Body of pancreas (tissue), 4 donors: ENCODE results near the gene FBXL7.

Experiments used
- CTCF ChIP-seq, 7 experiments: fragments of 450-650 bp in 4 of 7; fragments of 200-600 bp in 3 of 7; sonication (generic) in 3 of 7; IDR thresholded peaks; one replicate each; pipeline ENCODE4 v1.5.1; 2016 to 2019; ENCODE audit warnings: antibody characterized with exemption in 7 of 7
- POLR2A ChIP-seq, 3 donors: fragments of 450-650 bp; IDR thresholded peaks; one replicate each; pipeline ENCODE4 v1.6.1; 2016; ENCODE audit warnings: antibody characterized with exemption in 3 of 3, mild to moderate bottlenecking in 2 of 3

DNA sequence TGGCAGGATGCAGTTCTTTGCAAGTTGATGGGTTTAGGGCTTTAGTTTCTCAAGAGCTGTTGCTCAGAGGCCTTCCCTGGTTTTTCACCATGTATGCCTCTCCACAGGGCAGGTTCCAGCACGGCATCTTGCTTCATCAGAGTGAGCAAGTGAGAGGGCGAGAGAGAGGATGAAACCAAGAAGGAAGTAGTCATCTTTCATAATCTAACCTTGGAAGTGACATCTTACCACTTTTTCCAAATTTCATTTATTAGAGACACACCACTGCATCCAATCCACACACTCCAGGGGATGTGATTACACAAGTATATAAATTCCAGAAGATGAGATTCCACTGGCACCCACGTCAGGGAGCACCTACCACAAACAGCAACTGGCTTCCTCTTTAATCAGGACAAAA lies 385.2 kb downstream of the FBXL7 start:
- TF ChIP-seq CTCF (IDR thresholded peaks at IDR 0.05): no peak
- TF ChIP-seq POLR2A (IDR thresholded peaks at IDR 0.05): no peak
